ENCODE data around the gene ZC3HAV1L. TPM values are rescaled to one million over a fixed set of nuclear protein-coding genes. Genes with fewer than 3 reads are reported as not detected.
"Not testable (repeated sequence)": the region's sequence is repeated elsewhere in the genome, so short reads cannot be mapped to it uniquely, and the experiment has no call there.

ZC3HAV1L gene
- total RNA-seq, 1 experiment from 2014 or later, result 22.3 TPM

DNA sequence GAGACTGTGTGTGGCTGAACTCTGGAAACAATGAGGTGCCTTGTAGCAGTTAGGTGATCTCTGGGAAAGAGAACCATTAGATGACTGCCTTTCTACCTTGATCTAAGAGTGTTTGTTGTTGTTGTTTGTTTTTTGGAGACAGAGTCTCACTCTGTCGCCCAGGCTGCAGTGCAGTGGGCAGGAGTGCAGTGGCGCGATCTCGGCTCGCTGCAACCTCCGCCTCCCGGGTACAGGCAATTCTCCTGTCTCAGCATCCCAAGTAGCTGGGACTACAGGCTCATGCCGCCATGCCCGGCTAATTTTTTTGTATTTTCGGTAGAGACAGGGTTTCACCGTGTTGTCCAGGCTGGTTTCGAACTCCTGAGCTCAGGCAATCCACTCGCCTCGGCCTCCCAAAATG, 18.8 kb upstream of the ZC3HAV1L start:
- not testable (repeated sequence) for DNase-seq (ENCODE audit: low read depth)

DNA sequence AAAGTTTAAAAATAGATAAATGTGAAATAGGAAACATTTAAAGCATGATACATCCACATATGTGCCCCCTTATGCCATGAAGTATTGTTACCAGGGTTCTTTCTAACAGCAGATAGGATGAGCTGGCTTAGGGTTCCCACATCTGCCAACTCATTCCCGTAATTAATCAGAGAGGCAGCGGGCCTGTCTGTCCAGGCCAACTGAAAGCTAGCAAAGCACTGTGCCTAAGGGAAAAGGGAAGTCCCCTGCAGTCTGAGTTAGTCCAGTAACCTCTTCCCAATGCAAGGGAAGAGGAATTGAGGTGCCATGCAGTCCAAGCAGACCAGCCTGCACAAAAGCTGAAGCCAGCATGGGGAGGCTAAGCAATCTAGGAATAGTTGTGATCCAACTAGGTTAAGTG, 18.3 kb upstream of the ZC3HAV1L start:
- DNase-seq (ENCODE audit: low read depth), result peak; percentile 41

DNA sequence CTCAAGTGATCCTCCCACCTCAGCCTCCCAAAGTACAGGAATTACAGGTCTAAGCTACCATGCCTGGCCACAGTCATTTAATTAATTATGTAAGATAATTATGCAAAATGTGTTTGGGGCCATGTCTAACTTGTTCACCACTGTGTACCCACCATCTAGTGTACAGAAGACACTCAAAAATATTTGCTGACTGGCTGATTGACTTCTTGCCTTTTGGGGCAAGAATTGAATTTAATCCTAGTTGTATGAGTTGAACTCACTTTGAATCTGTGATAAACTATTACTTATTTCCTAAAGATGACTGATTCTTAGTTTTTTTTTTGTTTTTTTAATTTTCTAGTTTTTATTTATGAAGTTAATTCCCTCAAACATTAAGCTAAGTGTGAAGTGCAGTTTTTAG, 15.8 kb upstream of the ZC3HAV1L start:
- no peak for DNase-seq (ENCODE audit: low read depth)

DNA sequence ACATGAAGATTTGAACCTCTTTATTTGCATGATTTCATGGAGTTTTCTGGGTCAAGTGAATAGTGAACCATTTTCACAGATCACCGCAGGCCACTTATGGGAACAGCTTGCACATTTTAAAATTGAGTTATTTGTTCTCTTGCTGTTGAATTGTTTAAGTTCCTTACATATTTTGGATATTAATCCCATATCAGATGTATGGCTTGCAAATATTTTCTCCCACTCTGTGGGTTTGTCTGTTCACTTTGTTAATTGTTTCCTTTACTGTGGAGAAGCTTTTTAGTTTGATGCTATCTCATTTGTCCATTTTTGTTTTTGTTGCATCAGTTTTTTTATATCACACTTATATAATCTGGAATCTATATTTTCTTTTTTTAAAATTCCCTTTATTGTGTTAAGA, 14.1 kb upstream of the ZC3HAV1L start:
- no peak for DNase-seq (ENCODE audit: low read depth)

DNA sequence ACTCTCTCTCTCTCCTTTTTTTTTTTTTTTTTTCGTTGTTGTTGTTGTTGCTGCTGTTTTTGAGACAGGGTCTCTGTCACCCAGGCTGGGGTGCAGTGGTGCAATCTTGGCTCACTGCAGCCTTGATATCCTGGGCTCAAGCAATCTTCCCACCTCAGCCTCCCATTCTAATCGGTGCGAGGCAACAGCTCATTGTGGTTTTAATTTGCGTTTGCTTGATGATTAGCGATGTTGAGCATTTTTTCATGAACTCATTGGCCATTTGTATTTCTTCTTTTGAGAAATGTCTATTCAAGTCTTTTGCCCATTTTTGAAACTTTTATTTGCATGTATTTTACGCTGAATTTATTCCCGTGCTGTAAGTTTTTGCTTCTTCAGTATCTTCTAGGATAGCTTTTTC, 13.3 kb upstream of the ZC3HAV1L start:
- no peak for DNase-seq (ENCODE audit: low read depth)

DNA sequence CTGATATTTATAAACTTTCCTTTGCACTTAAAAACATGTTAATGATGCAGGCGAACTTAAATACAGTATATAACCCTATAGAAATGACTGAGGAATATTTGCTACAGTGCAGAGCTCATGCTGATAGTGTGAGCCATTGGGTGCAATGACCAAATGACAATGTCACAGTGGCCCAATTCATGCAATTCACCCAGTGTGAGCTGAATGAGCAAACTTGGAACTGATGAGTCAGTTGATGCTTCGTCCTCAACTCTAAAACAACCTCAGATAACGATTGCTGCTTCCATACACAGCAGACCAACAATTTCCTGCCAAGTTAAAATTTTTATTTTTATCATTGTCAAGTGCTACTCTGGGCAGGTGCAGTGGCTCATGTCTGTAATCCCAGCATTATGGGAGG, 12.1 kb upstream of the ZC3HAV1L start:
- DNase-seq (ENCODE audit: low read depth), result no peak

DNA sequence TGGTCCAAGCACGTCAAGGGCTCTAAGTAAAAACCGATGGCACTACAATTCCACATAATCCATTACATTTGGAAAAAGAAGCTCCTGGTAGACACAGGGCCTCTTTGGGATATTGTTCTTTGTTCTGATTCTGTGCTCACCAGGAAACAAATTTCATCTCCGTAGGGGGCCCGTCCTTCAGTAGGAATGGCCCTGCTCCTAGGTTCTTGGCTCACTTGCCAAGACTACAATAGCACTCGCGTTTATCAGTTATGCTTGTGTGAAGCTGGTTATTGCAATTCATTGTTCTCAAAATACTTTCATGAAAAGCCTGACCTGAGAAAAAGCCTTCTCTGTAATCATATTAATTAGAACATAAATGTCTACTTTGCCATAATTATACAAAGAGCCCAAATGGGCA, 10.3 kb upstream of the ZC3HAV1L start:
- no peak for DNase-seq (ENCODE audit: low read depth)

DNA sequence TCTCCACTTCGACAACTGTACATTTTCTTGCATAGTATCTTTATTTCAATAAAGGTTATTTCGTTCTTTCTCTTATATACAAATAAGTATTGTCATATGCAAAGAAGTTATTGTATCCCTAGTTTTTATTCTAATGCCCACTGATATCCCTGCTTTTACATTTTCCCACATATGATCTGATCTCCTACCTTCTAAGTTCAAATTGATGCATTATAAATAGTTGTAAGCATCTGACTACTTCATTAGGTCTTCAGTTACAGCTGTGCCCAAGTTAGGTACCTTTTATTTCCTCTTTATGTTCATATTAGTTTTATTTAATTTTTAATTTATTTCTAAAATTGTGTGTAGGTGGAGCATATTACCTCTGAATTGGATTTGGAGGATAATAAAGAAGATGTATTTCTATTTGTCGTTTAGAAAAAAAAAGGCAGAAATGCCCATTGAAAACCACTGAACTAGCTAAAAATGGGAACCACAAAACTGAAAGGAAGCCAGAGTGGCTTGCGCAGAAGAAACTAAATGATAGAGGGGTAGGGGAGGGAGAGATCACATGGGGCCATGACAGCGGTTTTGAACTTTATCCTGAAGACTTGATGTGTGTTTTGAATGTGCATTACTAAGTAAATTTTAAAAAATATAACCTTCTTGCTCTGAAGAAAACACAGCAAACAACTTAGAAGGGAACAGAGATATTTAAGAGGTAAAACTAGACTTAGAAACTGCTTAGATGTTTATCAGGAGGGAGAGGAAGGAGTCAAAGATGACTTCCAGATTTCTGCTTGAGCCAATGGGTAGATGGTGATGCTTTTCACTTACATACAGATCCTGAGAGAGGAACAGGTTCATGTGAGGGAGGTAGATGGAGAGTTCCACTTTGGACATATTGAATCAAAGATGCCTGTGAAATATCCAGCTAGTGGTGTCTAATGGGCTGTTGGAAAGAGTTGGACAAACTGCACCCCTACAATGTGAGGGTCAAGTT, 9.3 kb upstream of the ZC3HAV1L start:
- DNase-seq (ENCODE audit: low read depth), result no peak

DNA sequence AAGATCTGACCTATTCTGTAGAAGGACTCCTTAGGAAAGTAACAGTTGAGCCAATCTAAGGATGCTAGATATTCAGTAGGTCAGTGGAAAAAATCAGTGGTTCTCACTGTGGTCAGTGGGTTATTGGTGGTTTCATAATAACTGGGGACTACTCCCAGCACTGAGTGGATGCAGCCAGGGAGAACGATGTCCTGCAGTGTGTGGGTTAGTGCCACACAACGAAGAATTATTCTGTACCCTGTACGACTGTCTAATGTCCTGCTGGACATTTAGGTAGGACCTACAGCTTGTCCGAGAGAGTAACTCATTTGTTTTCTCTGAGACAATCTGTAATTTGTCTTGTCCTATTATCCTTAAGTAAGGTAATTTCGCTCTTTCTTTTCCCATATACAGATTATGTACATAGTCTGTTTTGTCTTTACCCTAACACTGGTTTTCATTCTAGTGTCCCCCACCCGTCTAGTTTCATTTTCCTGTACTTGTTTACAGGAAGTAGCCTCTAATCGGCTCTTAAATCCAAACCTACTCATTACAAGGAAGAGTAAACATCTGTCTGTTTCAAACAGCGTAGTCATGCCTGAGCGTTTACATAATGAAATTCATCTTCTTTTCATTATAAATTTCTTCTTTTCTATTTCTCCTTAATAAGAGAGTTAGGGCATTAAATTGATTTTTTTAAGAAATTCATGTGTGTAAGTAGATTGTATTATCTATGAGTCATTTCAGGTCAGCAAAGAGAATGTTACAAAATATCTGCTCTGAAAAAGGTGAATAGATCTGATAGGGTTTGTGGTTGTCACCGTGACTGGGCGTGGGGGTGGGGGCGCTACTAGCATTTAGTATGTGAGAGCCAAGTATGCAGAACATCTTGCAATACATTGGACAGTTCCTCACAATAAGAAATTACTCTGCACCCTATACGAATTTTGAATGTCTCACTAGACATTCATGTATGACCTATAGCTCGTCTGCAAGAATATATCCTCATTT, 8.3 kb upstream of the ZC3HAV1L start:
- no peak for DNase-seq (ENCODE audit: low read depth)

DNA sequence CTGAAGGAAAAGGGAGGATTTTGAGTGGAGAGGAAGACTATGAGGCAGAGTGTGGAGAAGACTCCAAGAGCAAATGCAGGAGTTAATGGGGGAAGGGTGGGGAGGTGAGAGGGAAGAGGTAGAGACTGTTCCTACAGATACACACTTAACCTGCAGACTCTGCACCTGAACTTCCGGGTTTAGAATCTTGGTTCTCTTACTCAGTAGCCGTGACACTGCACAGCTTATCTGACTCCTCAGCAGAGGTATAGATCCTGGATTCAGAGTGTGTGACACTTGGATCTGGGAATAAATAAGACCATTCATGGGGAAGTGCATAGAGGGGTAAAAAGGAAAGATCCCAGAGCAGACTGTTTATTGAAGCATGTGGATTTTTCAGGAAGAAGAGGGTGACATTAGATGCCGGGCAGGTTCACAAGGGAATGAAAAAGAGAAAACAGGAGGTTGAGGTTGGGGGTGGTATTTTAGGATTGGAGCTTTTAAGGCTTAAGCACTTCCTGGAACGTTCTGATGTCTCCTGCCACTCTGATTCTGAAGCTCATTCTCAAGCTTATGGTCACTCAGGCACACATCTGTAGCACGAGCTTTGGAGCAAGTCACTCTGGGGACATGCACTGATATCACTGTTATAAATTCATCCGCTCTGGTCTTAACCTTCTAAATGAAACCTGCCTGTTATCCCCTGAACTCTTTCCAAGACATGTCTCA, 5.7 kb upstream of the ZC3HAV1L start:
- no peak for DNase-seq (ENCODE audit: low read depth)

DNA sequence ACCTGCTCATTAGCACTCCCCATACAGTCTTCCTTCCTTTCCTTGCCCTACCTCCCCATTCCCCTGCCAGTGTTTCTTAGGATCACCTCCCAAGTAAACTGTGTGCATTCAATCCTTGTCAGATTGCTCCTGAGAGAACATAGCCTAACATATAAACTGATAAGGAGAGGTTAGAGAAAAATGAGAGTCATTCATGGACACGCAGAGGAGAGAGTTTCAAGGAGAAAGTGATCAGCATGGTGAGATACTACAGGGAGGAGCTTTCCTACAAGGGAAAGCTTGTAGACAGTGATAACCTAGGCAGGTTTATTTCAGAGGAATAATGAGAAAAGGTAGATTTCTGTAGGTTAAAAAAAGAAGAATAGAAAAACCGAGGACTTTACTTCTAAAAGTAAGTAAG, 2.8 kb upstream of the ZC3HAV1L start:
- DNase-seq (ENCODE audit: low read depth), result no peak

DNA sequence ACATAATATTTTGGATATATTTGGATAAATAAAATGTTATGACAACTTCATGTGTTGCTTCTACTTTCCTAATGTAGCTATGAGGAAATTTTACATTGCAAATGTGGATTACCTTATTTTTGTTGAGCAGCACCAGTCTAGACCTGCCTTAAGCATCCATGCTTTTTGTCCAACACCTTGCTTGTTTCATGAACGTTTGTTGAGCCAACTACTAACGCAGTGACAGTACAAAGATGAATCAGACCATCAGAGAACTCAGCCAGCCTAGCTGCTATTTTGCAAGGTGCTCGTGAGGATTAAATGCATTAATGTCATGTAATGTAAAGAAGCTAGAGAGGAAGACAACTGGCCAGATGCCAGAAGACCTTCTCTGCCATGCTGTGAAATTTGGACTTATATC, 1.1 kb upstream of the ZC3HAV1L start:
- DNase-seq (ENCODE audit: low read depth), result no peak

DNA sequence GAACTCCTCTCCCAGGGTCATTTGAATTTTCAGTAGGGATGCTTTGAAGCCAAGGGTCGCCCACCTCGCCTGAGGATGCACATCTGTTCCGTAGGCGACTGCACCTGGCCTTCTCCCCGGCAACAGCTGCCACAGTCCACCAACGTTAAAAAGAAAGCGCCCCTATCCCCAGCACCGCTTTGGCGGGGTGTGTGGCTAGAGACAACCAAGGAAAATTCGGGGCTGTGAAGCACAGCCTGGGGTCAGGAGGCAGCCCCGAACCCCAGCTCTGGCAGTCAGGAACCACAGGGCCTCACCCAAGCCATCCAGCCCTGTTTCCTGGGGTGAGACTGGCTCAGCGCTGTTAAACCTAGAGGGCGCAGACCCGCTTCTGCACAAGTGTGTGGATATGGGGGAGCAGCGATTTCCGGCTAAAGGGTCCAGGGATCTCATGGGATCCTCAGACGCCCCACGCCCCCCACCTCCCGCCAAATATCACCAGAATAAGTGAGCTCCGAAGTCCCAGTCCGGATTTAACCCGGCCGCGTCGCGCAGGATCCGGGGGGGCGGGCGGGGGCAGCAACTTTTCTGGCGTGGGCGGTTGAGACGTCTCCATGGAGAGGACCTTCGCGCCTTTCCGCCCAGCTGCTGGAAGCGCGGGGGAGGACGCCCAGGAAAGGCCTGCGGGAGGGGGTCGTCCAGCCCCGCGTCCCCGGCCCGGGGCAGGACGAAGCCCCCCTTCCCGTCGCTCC, 822 bp downstream of the ZC3HAV1L start:
- peak; percentile 51 for DNase-seq (ENCODE audit: low read depth)

DNA sequence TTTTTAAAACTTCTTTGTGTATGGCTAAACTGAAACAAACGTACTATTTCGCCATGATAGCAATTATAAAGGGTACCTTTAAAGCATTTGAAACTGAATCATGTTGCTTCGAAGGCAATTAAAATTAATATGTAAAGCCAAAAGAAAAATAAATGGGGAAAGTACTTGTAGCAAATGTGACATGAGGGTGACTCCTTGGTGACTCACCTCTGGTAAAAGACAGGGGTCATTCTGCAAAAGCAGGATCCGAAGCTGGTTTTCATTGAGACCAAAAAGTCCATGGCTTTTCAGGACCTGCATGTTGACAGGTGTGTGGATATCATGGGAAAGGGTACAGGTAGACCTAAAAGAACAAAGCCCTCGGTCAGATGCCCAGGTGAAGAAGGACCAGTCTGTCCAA, 1.5 kb downstream of the ZC3HAV1L start:
- peak; percentile 52 for DNase-seq (ENCODE audit: low read depth)

DNA sequence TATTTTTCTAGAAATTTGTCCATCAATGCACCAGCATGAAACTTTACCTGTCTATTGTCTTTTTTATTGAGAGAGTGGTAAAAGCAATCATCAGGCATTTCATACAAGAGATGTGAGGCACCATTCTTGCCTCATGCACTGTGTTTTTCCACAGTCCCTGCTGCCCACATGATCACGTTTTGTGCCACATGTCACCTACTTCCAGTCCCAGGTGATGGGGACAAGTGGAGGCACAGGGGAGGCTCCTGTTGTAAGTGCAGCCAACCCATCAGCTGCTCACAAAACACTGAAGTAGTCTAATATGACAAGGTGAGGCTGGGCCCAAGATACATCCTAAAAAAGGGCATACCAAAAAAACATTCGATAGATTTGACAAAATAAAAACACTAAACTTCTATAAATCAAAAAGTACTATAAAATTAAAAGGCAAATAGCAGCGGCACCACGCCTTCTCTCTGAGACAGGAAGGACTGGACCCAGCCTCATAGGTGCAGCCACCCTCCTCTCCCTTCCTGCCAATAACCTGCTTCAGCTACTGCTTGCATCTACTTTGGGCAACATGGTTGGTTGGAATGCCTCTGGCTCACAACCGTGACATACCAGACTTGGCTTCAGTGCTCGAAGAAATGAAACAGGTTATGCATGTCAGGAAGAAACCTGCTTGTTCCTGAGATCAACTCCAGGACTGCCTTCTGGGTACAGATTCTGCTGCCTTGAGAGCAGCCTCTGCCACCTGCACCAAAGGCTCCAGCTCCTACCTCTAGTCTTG, 2.3 kb downstream of the ZC3HAV1L start:
- DNase-seq (ENCODE audit: low read depth), result no peak

DNA sequence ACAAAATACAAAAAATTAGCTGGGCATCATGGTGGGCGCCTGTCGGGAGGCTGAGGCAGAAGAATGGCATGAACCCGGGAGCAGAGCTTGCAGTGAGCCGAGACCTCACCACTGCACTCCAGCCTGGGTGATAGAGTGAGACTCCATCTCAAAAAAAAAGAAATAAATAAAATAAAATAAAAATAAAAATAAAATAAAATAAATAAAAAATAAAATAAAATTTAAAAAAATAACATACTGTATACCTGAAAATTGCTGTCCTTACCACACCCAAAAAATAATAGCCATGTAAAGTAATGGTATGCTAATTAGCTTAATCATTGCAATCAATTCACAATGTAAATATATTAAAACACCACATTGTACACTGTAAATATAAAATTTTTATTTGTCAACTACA, 3.4 kb downstream of the ZC3HAV1L start:
- no peak for DNase-seq (ENCODE audit: low read depth)

DNA sequence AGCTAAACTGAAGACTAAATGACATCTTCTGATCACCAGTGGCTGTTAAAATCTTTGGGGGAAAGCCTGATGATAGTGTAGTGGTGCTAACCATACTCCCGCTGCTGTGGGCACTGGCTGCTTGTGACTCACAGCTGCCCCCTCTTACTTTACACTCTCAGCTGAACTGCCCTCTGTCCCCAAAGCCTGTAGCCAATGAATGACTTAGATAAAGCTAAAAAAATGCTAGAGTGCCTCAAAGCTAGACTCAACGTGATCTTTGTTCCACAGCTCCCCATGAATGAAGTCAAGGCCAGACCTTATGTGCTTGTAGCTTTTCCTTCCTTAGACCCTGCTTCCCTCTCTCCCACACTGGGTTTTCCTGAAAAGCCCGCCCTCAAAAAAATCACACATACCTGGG, 6.5 kb downstream of the ZC3HAV1L start:
- DNase-seq (ENCODE audit: low read depth), result no peak

DNA sequence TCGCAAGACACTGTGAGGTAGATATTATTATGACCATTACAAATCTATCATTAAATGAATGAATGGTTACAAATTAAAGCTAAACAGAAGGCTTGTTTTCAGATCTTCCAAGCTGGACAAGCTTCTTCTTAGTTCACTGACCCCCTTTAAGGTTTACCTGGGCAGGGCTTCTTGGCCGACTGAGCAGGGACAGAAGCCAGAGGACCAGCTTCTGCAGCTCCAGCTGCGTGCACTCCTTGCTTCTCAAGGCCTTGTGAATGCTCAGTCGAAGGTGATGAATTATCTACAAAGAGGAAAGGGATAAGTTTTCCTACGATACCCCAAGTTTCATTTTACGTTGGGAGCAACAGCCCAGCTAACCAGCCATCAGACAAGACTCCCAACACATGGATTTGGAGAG, 9.3 kb downstream of the ZC3HAV1L start:
- no peak for DNase-seq (ENCODE audit: low read depth)

DNA sequence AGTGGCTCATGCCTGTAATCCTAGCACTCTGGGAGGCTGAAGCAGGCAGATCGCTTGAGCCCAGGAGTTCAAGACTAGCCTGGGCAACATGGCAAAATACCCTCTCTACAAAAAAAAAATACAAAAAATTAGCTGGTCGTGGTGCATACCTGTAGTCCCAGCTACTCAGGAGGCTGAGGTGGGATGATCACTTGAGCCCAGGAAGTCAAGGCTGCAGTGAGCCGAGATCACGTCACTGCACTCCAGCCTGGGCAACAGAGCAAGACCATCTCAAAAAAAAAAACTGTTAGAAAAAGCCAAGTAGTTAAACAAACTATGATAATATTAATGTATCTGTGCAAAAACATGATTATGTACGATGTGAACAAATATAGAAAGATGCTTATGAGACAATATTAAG, 10.0 kb downstream of the ZC3HAV1L start:
- DNase-seq (ENCODE audit: low read depth), result not testable (repeated sequence)

DNA sequence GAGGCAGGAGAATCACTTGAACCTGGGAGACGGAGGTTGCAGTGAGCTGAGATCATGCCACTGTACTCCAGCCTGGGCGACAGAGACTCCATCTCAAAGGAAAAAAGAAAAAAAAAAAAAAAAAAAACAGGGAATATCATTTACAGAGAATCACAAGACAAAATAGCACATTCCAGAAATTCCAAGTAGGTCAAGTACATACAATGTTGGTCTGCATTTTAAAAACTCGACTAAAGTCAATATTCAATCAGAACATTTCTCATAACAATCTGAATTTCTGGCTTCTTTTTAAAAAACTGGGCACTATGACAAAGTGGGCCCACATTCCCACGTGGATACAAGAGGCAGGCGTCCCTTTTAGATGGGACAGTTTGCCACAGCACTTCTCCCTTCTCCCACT, 12.8 kb downstream of the ZC3HAV1L start:
- DNase-seq (ENCODE audit: low read depth), result no peak
